HG03378 (cell line): ENCODE results near the gene MORN5.

Source experiments
- ATAC-seq: cut with Tn5 transposase; IDR thresholded peaks from one replicate; pipeline ENCODE4 v1.9.1; 2021; ENCODE audit warnings: mild to moderate bottlenecking, moderate library complexity; ENCODE audit not compliant: unreplicated experiment

Gene MORN5

GRCh38 chr9:122227575-122227900, 67.8 kb downstream of the MORN5 start:
- ATAC-seq: no peak

GRCh38 chr9:122228191-122228567, 68.5 kb downstream of the MORN5 start:
- ATAC-seq: no peak

- ATAC-seq: no peak
Measured at GRCh38 chr9:122228568-122229484, 69.1 kb downstream of the MORN5 start, which contains the start of gene LHX6. Gene LHX6, minus strand, starts transcription at chr9:122228957. Its CDS starts 217 bp downstream, at chr9:122228740.

- ATAC-seq: no peak
Measured at GRCh38 chr9:122229485-122229837, 69.8 kb downstream of the MORN5 start.

GRCh38 chr9:122232796-122233306, 73.1 kb downstream of the MORN5 start:
- no peak for ATAC-seq

GRCh38 chr9:122234022-122234748, 74.5 kb downstream of the MORN5 start:
- no peak for ATAC-seq

- ATAC-seq: no peak
Measured at GRCh38 chr9:122236681-122237080, 77.0 kb downstream of the MORN5 start.

GRCh38 chr9:122239722-122240121, 80.0 kb downstream of the MORN5 start:
- no peak for ATAC-seq

- ATAC-seq: no peak
Measured at GRCh38 chr9:122244349-122244748, 84.6 kb downstream of the MORN5 start.

GRCh38 chr9:122246666-122247065, 87.0 kb downstream of the MORN5 start:
- ATAC-seq: no peak

- no peak for ATAC-seq
Measured at GRCh38 chr9:122248448-122248865, 88.7 kb downstream of the MORN5 start.
